ENCODE data around the gene AKAP17A. TPM values are rescaled to one million over a fixed set of nuclear protein-coding genes. Genes with fewer than 3 reads are reported as not detected.

AKAP17A gene
- total RNA-seq, 1 donor from 2014 or later: 62.2 TPM

DNA sequence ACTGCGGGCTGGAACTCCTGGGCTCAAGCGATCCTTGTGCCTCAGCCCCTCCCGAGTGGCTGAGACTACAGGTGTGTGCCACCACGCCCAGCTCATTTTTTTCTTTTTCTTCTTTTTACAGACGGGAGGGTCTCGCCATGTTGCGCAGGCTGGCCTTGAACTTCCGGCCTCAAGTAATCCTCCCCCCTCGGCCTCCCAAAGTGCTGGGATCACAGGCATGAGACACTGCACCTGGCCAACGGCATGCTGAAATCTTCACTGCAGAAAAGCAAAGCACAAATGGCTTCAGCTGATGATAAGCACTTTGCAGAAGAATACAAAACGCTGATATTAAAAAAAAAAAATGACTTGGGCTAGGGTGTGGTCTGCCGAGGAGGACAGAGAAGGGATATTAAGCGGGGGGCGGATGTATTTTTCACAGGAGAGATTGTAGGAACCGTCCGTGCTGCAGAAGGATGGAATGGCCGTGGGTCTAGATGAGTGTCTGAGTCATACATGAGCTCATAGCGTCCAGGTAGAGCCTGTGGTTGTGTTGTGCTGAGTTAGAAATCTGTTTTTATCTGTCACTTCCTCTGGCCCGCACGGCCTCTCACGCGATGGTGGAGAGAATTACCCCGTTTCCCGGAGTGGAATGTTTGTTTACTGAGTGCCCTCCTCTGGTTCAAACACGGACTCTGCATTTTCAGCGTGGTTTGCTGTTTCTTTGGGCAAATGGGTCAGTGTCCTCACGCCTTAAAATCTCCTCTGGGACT is 8.5 kb upstream of the AKAP17A start:
- DNase-seq (ENCODE audit: extremely low read depth, low read depth, low spot score): no peak

DNA sequence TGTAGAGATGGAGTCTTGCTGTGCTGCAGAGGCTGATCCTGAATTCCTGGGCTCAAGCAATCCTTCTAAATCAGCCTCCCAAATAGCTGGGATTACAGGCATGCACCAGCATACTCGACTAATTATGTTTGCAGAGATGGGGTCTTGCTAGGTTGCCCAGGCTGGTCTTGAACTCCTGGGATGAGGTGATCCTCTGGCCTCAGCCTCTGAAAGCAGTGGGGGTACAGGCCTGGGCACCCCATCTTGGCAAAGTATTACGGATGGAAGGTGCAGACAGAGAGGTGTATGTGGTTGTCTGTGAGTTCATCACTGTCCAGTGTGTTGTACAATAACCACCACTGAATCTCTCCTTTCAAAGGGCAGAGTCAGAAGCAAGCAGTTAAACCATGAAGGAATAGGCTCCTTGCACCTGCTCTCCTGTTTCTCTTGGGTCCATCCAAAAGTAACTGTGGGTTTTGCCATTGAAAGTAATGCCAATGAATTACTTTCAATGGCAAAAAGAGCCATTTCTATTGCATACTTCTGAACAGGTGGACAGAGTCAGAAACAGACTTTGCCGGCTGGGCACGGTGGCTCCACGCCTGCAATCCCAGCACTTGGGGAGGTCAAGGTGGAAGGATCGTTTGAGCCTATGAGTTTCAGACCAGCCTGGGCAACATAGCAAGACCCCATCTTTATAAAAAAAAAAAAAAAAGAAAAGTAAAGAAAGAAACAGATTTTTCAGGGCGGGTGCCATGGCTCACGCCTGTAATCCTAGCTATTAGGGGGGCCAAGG is 7.0 kb upstream of the AKAP17A start:
- no peak for DNase-seq (ENCODE audit: extremely low read depth, low read depth, low spot score)

GRCh38 chrX:1587161-1587560 is 4.2 kb upstream of the AKAP17A start:
- DNase-seq (ENCODE audit: extremely low read depth, low read depth, low spot score): no peak

DNA sequence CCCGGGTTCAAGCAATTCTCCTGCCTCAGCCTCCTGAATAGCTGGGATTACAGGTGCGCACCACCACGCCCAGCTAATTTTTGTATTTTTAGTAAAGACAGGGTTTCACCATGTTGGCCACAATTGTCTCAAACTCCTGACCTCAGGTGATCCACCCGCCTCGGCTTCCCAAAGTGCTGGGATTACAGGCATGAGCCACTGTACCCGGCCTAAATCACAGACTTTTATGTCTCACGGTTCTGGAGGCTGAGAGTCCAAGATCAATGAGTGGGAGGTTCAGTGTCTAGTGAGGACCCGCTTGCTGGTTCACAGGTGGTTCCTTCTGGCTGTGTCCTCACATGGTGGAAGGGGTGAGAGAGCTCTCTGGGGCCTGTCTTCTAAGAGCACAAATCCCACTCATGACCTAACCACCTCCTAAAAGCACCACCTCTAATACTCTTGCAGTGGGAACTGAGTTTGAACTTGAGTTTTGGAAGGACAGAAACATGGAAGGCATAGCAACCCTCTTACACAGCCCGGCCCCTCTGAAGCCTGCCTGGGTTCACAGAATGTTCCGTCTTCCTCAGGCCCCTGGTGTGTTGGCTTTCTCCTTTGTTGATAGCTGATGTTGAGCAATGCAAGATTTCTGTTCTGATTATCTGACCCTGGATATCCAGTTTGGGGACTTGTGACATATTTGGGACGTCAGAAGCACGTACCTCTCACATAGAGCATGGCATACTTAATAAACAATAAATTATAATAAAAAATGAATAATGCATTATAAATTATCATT is 1.9 kb upstream of the AKAP17A start:
- no peak for DNase-seq (ENCODE audit: extremely low read depth, low read depth, low spot score)

DNA sequence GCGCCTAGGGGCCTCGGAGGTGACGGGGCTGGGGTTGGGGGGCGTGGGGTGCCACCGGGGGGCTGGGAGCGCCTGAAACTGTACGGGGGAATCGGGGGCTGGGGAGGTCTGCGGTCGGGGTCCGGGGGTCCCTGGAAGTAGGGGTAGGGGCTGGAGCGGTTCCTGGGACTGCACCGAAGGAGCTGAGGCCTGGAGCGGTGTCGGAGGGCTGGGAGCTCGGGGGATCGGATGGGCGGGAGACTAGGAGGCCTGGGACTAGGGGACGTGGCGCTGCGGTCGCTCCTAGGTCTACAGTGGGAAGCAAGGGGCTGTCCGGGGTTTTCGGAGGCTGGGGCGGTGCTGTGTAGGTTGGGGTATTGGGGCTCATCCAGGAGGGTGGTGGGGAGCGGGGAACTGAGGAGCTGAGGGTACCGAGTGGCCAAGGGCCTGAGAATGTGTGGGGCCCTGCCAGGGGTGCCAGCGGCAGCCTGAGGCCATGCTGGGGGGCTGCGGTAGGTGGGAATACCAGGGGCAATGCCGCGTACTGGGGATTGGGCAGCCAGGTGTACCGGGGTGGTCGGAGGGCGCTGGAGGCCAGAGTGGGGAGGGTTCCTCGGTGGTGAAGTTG is 562 bp downstream of the AKAP17A start:
- no peak for DNase-seq (ENCODE audit: extremely low read depth, low read depth, low spot score)

DNA sequence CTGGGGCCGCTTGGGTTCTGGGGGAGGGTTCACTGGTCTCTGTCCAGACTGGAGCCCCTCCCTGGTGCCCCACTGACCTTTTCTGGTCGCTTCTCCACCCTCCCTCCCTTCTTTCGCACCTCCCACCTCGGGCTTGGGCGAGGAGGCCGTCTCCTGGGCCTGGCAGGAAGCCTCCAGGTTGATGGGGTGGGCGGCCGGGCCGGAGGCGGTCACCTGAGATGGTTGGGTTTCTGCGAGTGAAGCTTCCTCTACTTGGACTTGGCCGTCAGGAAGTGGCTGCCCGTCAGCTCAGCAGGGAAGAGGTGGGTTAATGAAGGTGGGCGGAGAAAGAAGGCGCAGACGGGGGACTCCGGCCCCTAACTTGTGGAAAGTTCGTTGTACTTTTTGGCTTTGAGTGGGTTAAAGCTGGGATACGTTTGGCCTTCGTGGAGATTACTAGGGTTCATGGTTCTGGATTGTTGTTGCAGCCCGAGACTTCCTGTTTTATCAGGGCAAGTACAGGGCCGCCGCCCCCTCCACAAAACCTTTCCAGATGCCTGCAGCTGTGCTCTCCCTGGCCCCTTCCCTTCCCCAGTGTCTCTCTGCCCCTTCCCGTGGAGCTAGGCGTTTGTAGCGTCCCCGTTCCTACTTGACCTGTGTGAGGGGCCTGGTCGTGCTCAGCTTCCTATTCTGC is 1.2 kb downstream of the AKAP17A start:
- DNase-seq (ENCODE audit: extremely low read depth, low read depth, low spot score): no peak

GRCh38 chrX:1593286-1594271 is 2.2 kb downstream of the AKAP17A start:
- no peak for DNase-seq (ENCODE audit: extremely low read depth, low read depth, low spot score)

DNA sequence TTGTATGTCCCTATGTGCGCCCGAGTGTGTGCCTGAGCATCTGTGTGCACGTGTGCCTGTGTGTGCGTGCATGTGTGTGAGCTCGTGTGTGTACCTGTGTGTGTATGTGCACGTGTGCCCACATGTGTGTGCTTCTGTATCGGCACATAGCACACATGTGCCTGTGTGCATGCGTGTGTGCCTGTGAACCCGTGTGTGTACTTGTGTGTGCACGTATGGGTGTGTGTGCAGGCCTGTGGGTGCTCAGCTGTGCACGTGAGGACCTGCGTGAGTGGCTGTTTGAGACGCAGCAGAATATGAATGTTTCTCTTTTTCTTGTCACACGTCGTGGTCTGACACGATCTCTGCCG is 4.3 kb downstream of the AKAP17A start:
- no peak for DNase-seq (ENCODE audit: extremely low read depth, low read depth, low spot score)

GRCh38 chrX:1596676-1597344 is 5.4 kb downstream of the AKAP17A start:
- DNase-seq (ENCODE audit: extremely low read depth, low read depth, low spot score): no peak

GRCh38 chrX:1597345-1598020 is 6.1 kb downstream of the AKAP17A start:
- no peak for DNase-seq (ENCODE audit: extremely low read depth, low read depth, low spot score)

GRCh38 chrX:1598021-1598875 is 6.8 kb downstream of the AKAP17A start:
- DNase-seq (ENCODE audit: extremely low read depth, low read depth, low spot score): no peak

GRCh38 chrX:1598876-1599790 is 7.7 kb downstream of the AKAP17A start:
- DNase-seq (ENCODE audit: extremely low read depth, low read depth, low spot score): no peak

GRCh38 chrX:1599791-1600405 is 8.5 kb downstream of the AKAP17A start:
- DNase-seq (ENCODE audit: extremely low read depth, low read depth, low spot score): no peak

- DNase-seq (ENCODE audit: extremely low read depth, low read depth, low spot score): no peak
Observed at GRCh38 chrX:1600406-1601050, 9.1 kb downstream of the AKAP17A start.

DNA sequence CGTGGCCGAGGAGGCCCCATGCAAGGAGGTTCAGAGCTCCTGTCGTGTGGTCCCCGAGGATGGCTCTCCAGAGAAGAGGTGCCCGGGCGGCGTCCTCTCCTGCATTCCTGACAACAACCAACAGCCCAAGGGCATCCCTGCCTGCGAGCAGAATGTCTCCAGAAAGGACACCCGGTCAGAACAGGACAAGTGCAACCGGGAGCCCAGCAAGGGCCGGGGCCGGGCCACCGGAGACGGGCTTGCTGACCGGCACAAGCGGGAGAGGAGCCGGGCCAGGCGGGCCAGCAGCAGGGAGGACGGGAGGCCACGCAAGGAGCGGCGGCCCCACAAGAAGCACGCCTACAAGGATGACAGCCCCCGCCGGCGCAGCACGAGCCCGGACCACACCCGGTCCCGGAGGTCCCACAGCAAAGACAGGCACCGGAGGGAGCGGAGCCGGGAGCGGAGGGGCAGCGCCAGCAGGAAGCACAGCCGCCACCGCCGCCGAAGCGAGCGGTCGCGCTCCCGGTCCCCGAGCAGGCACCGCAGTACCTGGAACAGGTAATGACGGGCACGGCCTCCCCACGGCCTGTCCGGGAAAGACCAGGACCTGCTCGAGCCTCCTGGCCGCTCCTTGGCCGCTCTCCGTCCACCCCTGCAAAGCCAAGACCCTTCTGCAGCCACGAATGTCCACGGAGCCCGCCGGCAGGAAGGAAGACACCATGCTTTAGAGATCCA is 9.8 kb downstream of the AKAP17A start:
- no peak for DNase-seq (ENCODE audit: extremely low read depth, low read depth, low spot score)

Measured in glomerular endothelial cell (primary cell).